Kidney epithelial cell (primary cell): ENCODE results near the gene JPT1. TPM values are rescaled to one million over a fixed set of nuclear protein-coding genes. Genes with fewer than 3 reads are reported as not detected.

ENCODE experiments used
- DNase-seq: peaks from one replicate; pipeline ENCODE4 v3.0.0-alpha.2; 2010; ENCODE audit warnings: low read depth
- H3K27me3 ChIP-seq: 2 replicates; pipeline ENCODE4 v1.6.0; 2011; ENCODE audit warnings: low read length; ENCODE audit not compliant: control insufficient read depth, insufficient read depth
- H3K36me3 ChIP-seq: 2 replicates; pipeline ENCODE4 v1.5.1; 2011; ENCODE audit warnings: low read length; ENCODE audit not compliant: control insufficient read depth, insufficient read depth
- H3K4me3 ChIP-seq: 2 replicates; pipeline ENCODE4 v1.5.1; 2011; ENCODE audit warnings: low read depth, mild to moderate bottlenecking, control low read depth, low read length
- total RNA-seq: library from RNA; depleted of rRNA; stranded (reverse); fragments of >200 nt; gene quantifications from 2 replicates; pipeline ENCODE4 v1.2.3, GENCODE V29; 2015
- TF ChIP-seq, protein P1 (sequence below): IDR thresholded peaks from 2 replicates; pipeline ENCODE4 v1.5.1; 2011; ENCODE audit warnings: mild to moderate bottlenecking, moderate library complexity, low read length, control low read depth, inconsistent platforms; ENCODE audit not compliant: insufficient read depth, poor library complexity, severe bottlenecking

Gene JPT1
- total RNA-seq, 1 donor from 2014 or later: 453 TPM

DNA sequence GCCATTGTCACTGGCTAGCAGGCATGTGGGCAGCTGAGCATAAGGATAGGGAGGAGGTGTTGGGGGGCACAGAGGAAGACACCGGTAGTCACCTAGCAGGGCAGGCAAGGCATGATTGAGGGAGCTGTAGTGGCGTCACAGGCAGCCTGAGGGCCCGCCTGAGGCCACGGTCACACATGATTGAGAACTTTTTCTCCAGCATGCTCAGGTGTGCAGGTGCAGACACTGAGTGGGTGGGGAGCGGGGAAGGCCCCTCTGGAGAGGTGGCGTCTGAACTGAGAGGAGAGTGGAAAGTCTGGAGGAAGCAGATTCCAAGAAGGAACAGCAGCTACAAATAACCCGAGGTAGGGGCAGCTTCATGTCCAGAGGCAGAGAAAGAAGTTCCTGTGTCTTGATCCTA, 55.5 kb downstream of the JPT1 start:
- Histone ChIP-seq H3K27me3 (no peaks in the 10 kb centered on the region), H3K4me3 (no peak overlapping the region), H3K36me3 (peaks cover 1% of the 10 kb centered on the region)
- TF ChIP-seq, protein P1, sequence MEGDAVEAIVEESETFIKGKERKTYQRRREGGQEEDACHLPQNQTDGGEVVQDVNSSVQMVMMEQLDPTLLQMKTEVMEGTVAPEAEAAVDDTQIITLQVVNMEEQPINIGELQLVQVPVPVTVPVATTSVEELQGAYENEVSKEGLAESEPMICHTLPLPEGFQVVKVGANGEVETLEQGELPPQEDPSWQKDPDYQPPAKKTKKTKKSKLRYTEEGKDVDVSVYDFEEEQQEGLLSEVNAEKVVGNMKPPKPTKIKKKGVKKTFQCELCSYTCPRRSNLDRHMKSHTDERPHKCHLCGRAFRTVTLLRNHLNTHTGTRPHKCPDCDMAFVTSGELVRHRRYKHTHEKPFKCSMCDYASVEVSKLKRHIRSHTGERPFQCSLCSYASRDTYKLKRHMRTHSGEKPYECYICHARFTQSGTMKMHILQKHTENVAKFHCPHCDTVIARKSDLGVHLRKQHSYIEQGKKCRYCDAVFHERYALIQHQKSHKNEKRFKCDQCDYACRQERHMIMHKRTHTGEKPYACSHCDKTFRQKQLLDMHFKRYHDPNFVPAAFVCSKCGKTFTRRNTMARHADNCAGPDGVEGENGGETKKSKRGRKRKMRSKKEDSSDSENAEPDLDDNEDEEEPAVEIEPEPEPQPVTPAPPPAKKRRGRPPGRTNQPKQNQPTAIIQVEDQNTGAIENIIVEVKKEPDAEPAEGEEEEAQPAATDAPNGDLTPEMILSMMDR: no peak
- no peak for DNase-seq

DNA sequence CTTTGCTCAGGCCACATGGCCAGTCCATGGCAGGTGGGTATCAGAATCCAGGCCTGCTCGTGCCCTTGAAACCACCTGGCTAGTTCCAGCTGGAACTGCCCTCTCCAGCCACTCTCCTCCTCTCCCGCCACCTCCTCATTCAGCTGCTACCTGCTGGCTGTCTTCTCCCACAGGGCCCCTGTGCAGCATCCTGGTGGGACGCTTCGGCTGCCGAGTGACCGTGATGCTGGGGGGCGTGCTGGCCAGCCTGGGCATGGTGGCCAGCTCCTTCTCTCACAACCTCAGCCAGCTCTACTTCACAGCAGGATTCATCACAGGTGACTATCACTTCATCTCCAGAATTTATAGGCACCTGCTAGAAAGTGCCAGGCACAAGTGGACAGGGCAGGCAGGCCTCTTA, 56.4 kb downstream of the JPT1 start:
- Histone ChIP-seq H3K4me3 (no peak overlapping the region), H3K27me3 (no peaks in the 10 kb centered on the region), H3K36me3 (peaks cover 1% of the 10 kb centered on the region)
- TF ChIP-seq, protein P1: no peak
- no peak for DNase-seq

DNA sequence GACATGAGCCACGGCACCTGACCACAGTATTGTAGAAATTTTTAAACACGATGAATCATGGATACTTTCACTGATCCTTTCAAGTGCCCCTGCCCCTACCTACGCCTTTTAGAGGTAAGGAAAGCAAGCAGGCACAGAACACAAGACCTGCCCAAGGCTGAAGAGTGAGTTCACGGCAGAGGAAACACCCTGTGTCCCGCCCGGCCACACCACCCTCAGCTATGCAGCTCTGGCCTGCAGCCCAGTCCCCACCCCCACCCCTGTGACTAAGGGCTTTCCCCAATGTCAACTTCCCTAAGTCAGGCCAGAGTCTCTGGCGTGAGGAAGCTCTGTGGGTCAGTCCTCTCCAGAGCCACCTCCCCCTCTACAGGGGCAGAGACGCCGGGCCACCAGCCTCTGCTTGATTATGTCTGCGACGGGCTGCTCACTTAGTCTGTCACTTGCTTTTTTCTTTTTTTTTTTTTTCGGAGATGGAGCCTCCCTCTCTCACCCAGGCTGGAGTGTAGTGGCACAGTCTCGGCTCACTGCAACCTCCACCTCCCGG, 58.2 kb downstream of the JPT1 start:
- H3K4me3 ChIP-seq: no peak overlapping the region
- H3K27me3 ChIP-seq: no peaks in the 10 kb centered on the region
- peaks cover 1% of the 10 kb centered on the region for H3K36me3 ChIP-seq
- DNase-seq: peak; percentile 90
- TF ChIP-seq, protein P1: no peak

DNA sequence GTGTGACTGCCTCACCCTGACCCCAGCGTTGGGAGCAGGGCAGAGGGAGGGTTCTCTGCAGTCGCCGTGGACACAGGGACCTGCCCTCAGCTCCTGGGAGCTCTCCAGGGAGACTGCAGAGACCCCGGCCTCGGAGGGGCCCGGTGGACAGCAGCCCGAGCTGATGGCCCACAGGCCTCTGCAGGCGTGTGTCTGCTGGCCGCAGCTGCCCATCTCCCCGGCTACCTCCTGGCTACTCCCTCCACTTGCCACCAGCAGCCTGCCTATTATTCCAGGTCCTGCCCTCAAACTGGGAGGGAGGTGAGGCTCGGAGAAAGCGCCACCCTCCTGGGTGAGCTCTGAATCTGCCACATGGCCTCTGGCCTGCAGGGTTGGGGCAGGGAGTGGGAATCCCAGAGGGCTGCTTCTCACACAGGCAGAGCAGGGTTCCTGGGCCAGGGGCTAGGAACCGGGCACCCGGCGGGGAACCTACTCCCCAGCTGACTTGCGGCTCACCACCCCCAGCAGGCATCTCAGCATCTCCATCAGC, 59.4 kb downstream of the JPT1 start:
- Histone ChIP-seq H3K27me3 (no peaks in the 10 kb centered on the region), H3K36me3 (peaks cover 1% of the 10 kb centered on the region), H3K4me3 (no peak overlapping the region)
- DNase-seq: no peak
- TF ChIP-seq, protein P1: no peak

DNA sequence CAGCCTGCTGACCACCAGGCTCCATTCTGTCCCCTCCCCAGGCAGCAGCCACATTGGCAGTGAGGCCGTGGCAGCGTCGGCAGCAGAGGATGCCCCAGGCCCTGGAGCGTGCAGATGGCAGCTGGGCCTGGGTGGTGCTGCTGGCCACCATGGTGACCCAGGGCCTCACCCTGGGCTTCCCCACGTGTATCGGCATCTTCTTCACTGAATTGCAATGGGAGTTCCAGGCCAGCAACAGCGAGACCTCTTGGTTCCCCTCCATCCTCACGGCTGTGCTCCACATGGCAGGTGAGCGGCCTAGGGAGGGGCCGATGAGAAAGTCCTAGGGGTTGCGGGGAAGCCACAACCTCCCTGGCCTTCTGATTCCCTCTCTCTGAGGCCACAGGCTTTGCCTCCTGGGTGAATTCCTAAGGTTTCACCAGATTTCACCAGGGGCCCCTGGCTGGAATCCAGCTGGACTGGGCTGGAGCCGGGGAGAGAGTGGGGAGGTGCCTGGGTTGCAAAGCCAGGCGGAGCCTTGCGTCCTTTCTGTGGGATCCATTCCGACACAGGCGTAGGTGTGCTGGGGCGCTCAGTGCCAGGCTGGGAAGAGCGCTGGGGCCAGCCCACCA, 60.7 kb downstream of the JPT1 start:
- H3K4me3 ChIP-seq: no peak overlapping the region
- DNase-seq: no peak
- TF ChIP-seq, protein P1: no peak
- no peaks in the 10 kb centered on the region for H3K27me3 ChIP-seq
- peaks cover 1% of the 10 kb centered on the region for H3K36me3 ChIP-seq

DNA sequence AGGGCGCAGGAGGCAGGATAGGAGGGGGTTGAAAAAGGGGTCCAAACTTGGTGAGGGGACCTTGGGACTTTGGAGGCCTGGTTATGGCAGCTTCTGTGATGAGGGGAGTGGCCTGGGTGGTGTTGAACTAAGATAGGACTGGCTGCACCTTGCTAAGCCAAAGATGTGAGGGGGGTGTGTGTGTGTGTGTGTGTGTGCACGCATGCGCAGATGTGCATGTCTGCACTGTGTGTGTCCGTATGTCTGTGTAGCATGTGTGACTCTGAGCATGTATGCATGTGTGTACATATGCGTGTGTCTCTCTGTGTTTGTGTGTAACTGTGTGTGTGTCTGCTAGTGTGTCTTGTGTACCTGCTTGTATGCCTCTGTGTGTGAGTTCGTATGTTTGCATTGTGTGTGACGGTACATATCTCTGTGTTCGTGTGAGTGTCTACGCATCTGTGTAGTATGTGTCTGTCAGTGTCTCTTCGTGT, 62.4 kb downstream of the JPT1 start:
- H3K27me3 ChIP-seq: no peaks in the 10 kb centered on the region
- no peak overlapping the region for H3K4me3 ChIP-seq

More for the DNA sequence above, 62.4 kb downstream of the JPT1 start:
- TF ChIP-seq, protein P1: no peak
- DNase-seq: no peak
- H3K36me3 ChIP-seq: peaks cover 1% of the 10 kb centered on the region
